Forelimb muscle (tissue), 1 donor: ENCODE data around the gene SLC6A6. TPM values are rescaled to one million over a fixed set of nuclear protein-coding genes. Genes with fewer than 3 reads are reported as not detected.

Experiments
- DNase-seq: peaks from one replicate; pipeline ENCODE4 v3.0.0-alpha.2; 2013; ENCODE audit warnings: low read depth
- polyA plus RNA-seq: library from polyadenylated mRNA; unstranded; fragments of 120-200 nt; gene quantifications from one replicate; pipeline ENCODE4 v1.2.1, GENCODE V29; 2013; ENCODE audit not compliant: insufficient read length

Gene SLC6A6
- polyA plus RNA-seq: 4.9 TPM

DNA sequence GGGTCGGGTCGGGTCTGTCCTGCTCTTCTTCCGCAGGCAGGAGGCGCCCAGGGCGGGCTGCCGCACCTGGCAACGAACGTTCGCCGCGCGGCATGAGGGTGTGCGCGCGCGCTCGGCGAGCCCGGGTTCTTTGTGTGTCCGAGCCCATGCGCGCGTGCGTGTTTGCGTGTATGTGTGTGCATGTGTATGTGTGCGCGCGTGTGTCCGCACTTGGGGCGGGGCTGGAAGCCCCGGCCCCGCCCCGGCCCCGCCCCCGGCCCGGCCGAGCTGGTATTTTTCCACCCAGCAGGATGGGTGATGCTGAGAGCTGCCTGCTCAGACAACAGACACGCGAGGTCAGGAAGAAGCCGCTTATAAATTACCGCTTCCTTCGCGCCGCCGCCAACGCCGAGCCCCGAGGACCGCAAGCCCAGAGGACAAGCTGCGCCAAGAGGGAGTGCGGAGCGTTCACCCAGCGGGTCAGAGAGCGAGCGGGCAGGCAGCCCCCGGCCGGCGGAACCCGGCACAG, at the start of gene SLC6A6:
Gene SLC6A6 (plus strand): TSS at position 303 of the 508 bp plus-strand sequence. CDS start 41,029 bp downstream, outside the sequence.
- peak; percentile 53 for DNase-seq

DNA sequence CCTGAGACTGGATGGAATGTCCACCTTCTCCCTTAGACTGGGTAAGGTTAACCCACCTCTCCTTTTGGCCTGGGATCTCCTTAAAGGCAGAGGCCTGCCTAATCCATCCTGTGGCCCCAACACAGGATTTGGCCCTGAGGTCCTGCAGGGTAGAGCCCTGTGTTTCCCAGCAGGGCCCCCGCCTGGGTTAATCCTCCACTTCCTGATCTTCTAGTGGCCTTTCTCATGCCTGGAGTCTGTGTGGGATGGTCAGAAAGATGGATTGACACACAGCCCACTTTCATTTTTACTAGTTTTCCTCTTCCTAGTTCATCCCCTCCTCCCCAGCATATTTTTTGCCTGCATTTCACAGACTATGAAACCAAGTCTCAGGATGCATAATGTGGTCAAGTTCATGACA, 48.9 kb upstream of the SLC6A6 start:
- no peak for DNase-seq

- no peak for DNase-seq
Measured at GRCh38 chr3:14357463-14357862, 44.9 kb upstream of the SLC6A6 start.

- no peak for DNase-seq
Measured at GRCh38 chr3:14358426-14359211, 43.8 kb upstream of the SLC6A6 start.

- DNase-seq: no peak
Measured at GRCh38 chr3:14359348-14359747, 43.1 kb upstream of the SLC6A6 start.

DNA sequence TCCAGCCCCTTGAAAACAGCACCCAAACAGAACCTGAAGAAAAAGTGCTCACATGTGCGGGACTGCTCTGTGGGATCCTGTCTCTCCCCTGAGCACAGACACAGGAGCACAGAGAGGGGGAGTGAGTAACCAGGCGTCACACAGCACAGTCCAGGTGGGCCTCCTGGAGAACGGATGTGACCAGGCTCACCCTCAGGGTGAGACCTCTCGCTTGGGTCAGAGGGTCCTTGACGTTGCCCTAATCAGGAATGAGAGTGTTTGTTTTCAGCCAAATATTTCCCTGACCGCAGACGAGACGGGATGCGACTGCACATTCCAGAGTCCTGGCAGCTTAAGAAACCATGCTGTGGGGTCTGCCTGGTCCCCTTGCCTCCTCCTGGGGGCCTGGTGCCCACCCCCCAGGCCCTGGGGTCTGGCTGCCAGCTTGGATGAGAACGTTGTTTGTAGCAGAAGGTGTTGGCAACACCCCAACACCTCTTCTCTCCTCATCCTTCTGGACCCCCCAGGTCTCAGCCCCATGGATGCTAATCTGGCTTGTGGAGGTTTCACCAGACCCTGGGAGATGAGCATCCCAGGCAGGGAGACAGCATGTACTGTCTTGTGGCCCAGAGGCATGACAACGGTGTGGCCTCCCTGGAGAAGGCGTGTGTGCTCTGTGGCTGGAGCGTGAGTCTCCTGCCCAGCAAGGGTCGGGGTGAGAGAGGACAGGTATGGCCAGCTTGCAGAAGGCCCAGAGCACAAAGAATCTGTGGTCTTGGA, 42.1 kb upstream of the SLC6A6 start:
- DNase-seq: no peak

DNA sequence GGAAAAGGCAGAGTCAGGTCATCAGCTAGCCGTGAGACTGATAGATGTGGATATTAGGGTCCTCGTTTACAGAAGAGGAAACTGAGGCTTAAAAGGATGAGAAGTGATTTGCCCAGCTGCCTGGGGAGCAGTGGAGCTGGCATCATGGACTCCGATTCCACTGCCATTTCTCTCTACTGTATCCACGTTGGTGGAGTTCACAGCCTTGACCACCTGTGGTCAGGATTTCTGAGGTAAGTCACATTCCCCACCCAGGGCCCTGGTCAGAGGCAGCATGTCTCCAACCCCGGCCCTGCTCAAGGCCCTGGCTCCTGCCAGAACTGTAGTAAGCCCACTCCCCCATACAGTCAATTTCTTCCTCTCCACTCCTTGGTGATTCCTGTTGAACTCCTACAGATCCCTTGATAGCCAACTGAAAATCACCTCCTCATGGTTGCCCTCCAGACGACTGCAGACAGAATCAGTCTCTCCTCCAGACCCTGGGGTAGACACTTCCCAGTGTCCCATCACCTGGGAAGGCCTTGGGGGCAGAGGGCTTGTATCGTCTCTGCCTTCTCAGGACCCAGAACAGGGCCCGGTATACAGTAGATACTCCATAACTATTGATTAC, 41.2 kb upstream of the SLC6A6 start:
- DNase-seq: no peak

DNA sequence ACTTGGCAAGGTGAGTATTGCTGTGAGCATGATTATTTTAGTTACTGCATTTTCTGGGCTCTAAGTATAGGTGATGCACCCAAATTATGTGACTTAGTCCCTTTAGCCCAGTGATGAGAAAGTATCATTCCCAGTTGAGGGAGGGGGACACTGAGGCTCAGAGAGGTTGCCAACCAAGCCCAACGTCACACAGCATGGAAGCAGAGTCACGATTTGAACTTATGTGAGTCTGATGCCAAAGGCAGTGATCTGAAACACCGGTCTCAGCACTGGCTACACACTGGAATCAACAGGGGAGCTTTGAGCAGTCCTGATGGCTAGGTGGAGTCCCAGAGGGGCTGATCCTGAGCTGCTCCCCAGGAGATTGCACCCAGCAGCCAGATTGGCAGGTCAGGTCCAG, 39.5 kb upstream of the SLC6A6 start:
- no peak for DNase-seq

- no peak for DNase-seq
Measured at GRCh38 chr3:14363379-14363778, 39.0 kb upstream of the SLC6A6 start.

GRCh38 chr3:14363991-14364390, 38.4 kb upstream of the SLC6A6 start:
- DNase-seq: no peak

DNA sequence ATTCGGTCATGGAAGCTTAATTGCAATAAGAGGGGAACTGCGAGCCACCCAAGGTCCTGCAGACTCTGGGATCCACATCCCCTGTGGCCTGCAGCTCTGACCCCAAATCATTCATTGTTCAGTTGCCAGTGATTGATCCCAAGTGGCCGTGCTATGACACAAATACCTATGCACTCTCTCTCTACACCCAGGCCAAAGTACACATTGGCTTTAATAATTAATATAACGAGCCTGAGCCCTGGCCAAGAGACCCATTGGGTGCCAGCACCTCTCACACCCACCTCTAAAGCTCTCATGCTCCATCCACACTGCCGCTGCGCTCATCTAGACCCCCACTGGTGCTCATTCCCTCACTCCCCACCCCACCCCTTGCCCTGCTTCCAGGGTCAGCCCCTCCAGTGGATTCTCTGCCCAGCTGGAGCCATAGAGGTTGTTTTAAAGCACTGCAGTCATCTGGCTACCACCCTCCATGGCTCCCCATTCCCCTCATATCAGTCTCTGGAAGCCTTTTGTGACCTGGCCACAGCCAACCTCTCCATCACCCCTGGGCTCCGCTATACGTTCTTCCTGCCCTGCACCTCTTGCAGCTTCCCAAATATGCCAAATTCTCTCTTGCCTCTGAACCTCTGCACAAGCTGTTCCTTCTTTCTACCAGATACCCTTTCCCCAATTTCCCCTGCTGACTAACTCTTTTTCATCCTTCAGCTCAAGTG, 37.7 kb upstream of the SLC6A6 start:
- DNase-seq: no peak

- no peak for DNase-seq
Measured at GRCh38 chr3:14366248-14366647, 36.2 kb upstream of the SLC6A6 start.

GRCh38 chr3:14366915-14367823, 35.2 kb upstream of the SLC6A6 start:
- DNase-seq: no peak

DNA sequence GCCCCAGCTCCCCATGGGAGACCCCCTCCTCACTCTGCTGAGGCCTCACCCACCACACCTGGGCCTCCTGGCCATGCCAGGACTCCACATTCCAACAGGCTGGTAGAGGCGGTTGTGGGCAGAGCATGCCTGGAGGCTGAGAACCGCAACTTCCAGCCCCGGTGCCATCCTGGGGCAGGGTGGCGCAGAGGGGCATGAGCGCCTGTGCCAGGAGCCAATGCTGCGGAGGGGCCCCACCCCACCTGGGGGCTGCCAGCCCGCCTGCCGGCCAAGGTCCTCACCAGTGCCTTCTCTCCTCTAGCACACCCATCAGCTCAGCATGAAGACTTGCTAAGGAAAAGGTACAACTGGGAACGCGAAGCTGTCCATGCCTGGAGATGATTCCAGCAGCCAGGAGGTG, 34.3 kb upstream of the SLC6A6 start:
- no peak for DNase-seq

DNA sequence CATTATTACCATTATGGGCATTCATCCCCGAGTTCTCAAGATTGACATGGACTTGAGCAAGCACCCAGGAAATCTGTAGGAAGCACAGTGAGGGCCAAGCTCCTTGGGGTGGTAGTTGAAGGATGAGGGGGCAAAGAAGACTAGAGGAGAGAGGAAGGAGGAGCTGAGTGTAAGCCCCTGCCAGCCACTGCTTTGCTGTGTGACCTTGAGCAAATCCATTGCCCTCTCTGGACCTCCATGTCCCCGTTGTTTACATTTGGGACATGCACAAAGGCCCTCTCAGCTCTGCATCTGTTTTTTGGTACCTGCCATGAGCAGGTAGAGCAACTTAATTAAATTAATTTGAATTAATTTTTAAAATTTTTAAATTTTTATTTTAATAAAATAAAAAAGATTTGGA, 33.5 kb upstream of the SLC6A6 start:
- DNase-seq: no peak

DNA sequence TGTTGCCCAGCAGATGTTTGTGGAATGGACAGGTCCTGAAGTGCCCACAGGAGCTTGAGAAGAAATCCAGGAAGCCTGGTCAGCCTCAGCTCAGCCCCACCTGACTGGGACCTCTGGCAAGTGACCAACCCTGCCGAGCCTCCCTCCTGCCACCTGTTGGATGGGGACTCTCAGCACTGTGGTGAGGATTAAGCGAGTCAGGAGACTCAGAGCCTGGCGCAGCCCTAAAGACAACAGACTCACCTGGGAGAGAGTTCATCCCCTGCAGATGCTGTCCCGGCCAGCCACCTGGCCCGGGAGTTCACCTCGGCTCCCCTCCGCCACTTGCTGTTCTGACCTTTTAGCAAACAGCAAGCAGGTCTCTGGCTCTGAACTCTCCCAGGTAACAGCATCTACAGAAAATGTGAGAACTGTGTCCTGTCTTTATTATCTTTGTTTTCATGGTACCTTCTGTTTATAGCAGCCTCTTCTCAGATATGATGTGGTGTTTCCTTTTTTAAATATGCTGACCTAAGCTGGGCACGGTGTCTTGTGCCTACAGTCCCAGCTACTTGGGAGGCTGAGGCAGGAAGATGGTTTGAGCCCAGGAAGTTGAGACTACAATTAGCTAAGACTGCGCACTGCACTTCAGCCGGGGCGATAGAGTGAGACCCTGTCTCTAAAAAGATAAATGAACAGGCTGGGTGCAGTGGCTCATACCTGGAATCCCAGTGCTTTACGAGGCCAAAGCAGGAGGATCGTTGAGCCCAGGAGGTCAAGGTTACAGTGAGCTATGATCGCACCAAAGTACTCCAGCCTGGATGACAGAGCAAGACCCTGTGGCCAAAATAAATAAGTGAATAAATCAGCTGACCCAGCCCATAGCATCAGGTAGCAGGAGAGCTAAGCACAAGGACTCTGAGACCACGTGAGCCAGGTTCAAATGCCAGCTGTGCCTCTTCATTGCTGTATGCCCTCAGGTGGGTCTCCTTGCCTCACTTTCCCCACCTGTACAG, 32.4 kb upstream of the SLC6A6 start:
- no peak for DNase-seq

DNA sequence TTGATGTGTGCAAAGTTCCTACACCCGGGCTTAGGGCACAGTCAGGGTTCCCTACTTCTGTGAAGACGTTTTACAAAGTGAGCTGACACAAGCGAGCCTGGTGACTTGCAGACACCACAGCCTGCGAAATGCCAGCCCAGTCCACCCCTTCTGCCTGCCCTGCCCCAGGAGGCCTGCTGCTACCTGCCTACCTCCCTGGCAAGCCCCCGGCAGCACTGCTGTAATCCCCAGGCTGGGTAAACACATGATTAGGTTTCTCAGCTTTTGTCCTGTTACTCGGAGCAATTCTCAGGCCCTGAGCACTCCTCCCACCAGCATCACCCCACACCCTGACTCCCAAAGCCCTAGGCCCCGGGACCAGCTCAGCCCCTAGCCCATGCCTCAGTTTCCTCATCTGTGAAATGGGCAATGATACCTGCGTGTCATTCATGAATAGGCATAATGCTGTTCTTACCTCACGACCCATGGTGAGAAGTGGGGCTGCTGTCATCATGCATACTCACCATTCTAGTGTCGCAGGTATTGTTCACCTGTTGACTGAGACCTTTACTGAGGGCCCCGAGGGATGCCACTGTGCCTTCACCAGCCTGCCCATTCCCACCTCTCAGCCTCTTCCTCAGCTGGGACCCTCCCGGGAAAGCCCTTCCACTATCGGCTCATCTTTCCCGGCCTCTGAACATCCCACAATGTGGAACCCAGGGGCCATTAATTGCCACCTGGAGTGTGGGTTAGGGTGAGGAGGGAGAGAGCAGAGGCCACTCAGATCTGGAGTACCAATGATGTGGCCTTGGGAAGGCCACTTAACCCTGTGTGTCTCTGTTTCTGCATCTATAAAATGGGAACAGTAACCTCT, 31.5 kb upstream of the SLC6A6 start:
- DNase-seq: no peak
